T-helper 1 cell (primary cell): Measurements from ENCODE around the gene POU2F3.

Source experiments
- DNase-seq, 5 donors: peaks; one replicate each; pipeline ENCODE4 v3.0.0-alpha.2; 2012 to 2020

Gene POU2F3

GRCh38 chr11:120289426-120289825 is 49.5 kb downstream of the POU2F3 start:
- no peak for DNase-seq

GRCh38 chr11:120290956-120291355 is 51.0 kb downstream of the POU2F3 start:
- DNase-seq = no peak

- no peak for DNase-seq
Observed at GRCh38 chr11:120293038-120293800, 53.3 kb downstream of the POU2F3 start.

DNA sequence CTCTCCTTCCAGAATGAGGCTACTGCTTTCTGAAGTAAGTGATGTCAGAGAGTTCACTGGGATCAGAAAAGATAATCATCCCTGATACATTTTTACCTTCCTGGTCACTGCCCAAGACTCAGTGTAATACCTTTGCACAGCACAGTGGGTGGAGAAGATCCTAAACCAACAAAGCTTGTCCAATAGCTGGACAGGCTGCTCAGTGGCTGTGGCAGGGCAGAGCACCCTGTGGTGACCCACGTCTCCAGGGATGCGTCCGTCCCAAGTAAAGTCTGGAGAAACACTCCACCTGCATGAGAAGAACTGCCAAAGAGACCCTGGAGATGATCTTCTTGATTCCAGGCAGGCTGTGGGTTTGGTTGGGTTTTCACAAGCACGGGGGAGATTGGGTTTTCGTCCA is 54.2 kb downstream of the POU2F3 start:
- DNase-seq = no peak

GRCh38 chr11:120295099-120295498 is 55.2 kb downstream of the POU2F3 start:
- DNase-seq = no peak

- no peak for DNase-seq
Observed at GRCh38 chr11:120296554-120296953, 56.6 kb downstream of the POU2F3 start.

DNA sequence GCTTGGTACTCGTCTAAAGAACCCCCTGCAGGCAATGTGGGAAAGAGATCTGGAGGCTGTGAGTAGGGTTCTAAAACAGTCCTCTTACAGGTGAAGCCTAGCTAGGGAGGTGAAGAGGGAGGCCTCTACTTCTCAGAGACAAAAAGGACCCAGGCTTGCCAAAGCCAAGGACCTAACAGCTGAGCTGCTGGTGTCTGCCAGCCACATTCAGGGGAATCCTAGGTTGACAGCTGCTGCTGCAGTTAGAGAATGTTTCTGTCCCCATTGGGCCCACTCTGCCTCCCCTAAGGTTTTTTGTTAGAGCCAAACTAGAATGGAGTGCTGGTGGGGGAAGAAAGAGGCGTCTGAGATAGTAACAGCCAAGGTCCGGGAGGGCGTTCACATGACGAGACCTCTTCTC is 58.5 kb downstream of the POU2F3 start:
- no peak for DNase-seq

DNA sequence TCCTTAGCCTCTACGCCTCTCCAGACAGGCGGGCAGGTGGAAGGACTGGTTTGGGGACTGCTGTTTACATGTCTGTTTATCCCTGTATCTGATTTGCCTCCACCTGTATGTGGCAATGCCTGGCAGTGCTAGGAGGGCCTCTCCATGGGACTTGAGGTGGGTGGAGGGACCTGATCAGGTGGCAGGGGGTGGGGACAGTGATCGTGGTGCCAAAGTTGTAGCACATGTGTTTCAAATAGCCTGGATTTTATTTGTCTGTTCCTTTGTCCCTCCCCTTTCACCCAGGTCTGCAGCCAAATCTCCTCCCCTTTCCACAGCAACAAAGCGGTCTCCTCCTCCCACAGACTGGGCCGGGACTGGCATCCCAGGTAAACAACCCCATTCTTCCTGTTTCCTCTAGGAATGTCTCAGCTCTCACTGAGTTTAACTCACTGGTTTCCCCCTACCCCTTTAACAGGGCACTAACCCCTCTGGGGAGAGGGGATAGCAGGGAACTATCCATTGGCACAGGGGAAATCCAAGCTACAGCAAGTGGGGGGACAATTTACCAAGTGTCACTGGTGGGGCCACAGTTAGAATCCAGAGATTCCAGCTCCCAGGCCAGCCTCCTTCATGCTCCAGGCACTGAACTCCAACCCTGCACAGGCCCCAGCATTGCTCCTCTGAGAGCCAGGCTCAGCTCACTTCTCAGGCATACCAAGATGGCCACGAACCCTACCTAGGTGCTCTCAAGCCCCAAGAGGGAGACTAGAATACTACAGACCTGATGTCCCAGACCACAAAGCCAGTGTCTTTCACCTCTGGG is 62.3 kb downstream of the POU2F3 start:
- DNase-seq = no peak

DNA sequence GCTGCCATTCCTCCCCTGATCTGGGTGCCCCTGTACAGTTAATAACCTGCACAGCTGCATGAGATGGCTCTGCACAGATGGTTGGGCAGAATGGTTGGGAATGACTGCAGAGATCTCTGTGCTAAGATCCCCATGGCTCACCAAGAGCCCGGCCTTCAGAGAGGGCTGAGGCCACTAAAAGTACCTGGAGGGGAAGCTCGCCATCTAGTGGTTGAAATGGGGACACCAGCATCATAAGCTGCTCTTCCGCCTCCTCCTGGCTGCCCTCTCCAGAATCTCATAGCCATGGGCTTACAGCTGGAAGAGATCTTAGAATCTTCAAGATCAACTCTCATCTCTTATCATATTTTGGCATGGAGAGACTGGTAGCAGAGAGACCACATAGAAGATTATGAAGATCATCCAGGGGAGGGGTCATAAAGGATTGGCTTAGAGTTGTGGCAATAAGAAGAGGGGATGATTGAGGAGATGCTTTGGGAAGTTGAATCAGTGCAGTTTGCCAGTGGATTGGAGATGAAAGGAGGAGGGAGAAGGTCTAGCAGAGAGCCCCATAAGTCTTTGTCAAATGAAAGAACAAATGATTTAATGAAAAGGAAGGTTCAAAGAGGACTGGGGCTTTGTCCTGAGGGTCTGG is 63.2 kb downstream of the POU2F3 start:
- peak in 4 of 5 donors; percentile 11 to 47 (median 27) for DNase-seq

GRCh38 chr11:120304526-120304925 is 64.6 kb downstream of the POU2F3 start:
- DNase-seq = no peak

- no peak for DNase-seq
Observed at GRCh38 chr11:120305286-120305685, 65.3 kb downstream of the POU2F3 start.

DNA sequence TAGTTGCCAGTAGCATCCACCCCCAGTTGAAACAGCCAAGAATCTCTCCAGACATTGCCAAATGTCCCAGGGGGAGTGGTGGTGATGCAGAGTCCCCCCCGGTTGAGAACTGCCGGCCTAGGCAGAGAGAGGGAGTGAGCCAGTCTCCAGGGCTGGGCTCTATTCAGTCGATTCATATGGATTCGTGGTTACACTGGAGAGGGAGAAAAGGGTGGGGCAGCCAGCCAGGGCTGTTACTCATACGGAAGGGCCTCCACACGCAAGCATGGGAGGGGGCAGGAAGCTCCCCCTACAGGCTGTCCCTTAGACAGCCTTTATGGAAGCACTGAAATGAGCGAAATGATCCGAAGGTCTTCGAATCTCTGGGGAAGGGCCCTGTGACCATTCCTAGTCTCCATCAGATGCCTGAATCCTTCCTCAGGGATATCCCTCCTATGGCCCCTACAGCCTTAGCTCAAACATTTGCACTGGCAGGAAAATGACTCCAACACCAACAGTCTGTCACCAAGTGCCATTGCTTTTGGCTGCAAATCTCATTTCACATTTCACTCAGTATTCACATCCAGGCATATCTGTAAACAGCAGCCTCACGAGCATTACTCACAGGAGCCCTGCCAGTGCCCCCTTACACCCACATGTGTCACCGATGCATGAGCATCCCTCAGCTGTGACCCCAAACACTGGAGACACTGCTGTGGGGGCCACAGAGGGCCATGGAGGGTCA is 66.7 kb downstream of the POU2F3 start:
- no peak for DNase-seq

- DNase-seq = no peak
Observed at GRCh38 chr11:120307476-120307875, 67.5 kb downstream of the POU2F3 start.

DNA sequence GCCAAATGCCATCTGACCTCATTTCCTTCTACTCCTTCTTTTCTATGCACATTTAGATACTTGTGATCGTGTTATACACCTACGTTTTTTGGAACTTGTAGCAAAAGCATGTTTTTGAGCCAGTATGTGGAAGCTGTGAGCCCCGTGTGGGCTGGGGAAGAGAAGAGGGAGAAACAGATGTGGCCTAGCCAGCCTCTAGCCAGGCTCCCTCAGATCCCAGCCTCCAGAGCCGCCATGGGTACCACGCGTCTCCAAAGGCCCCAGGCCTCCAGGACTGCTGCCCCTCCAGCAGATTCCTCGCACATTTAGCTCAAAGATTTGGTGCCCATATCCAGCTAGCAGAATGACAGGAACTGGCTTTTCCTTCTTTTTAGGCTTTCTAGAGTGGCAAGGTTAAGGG is 68.1 kb downstream of the POU2F3 start:
- no peak for DNase-seq

- no peak for DNase-seq
Observed at GRCh38 chr11:120310870-120311269, 70.9 kb downstream of the POU2F3 start.

- no peak for DNase-seq
Observed at GRCh38 chr11:120314861-120315260, 74.9 kb downstream of the POU2F3 start.

DNA sequence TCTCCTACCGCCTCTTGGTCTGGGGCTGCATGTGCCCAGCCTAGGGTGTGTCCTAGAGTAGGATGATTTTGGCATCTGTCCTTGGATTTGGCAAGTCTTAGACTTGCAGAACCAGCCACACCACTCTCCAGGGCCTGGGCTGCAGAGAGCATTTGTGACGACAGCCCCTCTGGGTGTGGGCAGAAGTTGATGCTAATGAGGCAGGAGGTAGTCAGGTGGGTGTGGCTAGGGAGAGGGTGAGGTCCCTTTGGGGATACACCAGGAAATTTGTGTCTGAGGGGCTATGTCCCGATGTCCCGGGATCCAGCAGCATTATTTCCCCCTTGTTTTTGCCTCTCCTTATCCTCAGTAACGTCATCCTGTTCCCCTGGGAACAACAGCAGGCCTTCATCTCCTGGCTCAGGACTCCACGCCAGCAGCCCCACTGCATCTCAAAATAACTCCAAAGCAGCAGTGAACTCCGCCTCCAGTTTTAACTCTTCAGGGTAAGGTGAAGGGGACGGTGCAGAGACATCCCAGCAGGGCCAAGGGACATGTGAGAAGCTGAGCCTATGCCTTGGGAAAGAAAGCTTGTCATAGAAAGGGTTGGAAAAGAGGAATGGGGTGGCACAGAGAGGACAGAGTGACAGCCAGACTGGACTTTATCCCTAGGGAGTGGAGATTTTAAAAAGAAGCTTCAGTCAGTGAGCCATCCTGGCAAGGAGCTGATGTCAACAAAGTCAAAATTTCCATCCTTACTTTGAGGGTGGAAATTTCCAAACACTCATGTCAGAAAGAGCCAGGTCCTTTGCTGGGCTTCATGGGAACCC is 77.1 kb downstream of the POU2F3 start:
- DNase-seq = no peak

DNA sequence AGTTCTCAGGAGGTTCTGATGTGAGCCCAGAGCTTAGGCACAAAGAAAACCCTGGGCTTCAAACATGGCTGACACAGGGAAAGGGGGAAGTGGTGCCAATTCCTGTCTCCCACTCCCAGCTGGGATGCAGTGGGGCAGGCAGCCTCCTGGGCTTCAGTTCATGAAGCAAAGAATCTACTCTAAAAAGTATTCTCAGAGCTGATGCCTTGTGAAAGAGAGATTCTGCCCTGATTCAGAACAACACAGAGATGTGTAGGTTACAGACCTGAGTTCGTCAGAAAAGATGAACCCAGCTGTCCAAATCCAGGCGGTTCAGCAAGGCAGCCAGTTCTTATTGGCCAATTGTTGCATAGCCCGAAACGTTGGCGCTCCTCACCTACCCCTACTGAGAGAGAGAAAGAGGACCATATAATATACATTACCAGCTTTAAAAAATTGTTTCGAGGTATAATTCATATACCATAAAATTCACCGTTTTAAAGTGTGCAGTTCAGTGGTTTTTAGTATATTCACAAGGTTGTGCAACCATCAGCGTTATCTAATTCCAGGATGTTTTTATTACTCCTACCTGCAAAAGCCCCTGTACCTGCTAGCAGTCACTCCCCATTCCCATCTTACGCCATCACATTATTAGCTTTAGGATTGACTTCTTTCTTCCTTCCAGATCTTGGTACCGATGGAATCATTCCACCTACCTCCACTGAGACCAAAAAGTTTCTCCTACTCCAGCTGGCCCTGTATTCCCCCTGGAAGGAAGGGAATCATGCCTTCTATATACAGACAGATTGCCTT is 77.9 kb downstream of the POU2F3 start:
- DNase-seq = no peak

DNA sequence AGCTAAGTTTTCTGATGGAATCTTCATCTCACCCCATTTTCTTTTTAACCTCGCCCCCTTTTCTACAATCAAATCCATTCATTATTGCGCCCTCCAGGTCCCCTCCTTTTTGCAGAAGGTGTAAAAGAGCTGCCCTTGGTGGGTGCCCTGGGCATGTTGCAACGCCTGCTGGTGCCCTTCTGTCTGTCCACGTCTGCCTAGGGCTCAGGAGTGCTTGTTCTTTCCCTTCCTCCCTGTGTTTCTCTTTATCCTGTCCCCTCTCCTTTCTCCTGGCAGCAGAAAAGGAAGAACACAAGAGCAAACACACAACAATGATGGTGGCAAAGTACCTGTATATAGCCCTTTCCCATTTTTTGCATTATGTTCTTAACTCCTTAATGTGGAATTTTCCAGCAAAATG is 79.0 kb downstream of the POU2F3 start:
- DNase-seq = no peak

DNA sequence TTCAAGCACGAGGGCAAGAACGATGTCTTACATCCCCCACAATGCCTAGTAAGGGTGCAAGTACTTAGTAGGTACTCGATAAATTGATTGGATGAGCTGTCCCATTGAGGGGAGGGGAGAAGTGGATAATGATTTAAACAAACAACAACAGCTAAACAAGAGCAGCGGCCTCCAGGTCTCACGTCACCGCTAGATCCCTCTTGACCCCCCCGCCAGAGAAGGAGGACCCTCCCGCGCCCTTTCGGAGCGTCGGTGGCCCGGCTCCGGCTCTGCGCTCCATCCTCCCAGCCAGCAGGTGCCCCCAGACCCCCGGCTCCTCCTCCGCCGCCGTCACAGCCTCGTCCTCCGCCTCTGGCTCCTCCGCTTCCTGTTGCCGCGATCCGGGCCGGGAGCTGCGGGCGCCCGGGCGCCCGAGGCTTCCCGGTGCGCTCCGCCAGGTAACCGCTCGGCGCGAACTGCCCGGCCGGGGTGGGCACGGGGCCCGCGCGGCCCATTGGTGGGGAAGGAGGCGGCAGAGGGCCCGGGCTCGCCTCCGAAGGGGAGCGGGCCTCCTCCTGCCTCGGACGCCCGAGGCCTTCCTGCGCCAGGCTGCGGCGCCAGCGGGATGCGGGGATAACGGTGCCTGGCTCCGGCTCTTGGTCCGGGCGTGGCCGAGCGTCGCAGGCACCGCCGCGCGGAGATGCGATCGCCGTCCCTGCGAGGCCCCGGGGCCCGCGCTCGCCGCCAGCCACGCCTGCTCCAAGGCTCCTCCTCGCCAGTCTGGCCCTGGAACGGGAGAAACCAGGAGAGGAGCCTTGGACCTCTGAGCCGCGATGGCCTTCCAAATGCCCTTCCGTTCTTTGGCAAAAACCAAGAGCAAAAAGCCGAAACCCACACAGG is 85.2 kb downstream of the POU2F3 start, which contains the start of gene TLCD5:
TLCD5 (plus strand) TSS at position 368 of the 879 bp plus-strand sequence. CDS start 2,143 bp downstream, outside the sequence.
- DNase-seq = peak in 4 of 5 donors; percentile 22 to 29 (median 26)
